Measurements from ENCODE around the gene PRSS27. TPM values are rescaled to one million over a fixed set of nuclear protein-coding genes. Genes with fewer than 3 reads are reported as not detected.
"Not testable (repeated sequence)": the region's sequence is repeated elsewhere in the genome, so short reads cannot be mapped to it uniquely, and the experiment has no call there.

PRSS27 gene
- total and polyA plus RNA-seq, 2 of the 4 experiments (the other 2 are of a cell fraction): under 0.01 to 0.58 TPM

- H2AFZ ChIP-seq (replicated peaks; ENCODE audit: low read length, poor library complexity); H4K20me1 ChIP-seq (ENCODE audit: insufficient read depth, low read length); H3K14ac ChIP-seq (replicated peaks; ENCODE audit: low read depth, low read length); H3K9ac ChIP-seq (ENCODE audit: low read depth, low read length); POLR2A ChIA-PET (ENCODE audit: unreplicated experiment); H3K4me1 ChIP-seq (ENCODE audit: control insufficient read depth, insufficient read depth, low read length); H2AK9ac ChIP-seq (replicated peaks; ENCODE audit: low read depth, low read length, poor library complexity); H3K4me2 ChIP-seq (ENCODE audit: low read depth, low read length); H3K18ac ChIP-seq (ENCODE audit: low read depth, low read length); H3K27ac ChIP-seq (ENCODE audit: insufficient read depth, low read length); H3K4ac ChIP-seq (ENCODE audit: low read depth, low read length); intact Hi-C loops (cut with micrococcal nuclease); H4K91ac ChIP-seq (ENCODE audit: insufficient read depth, low read depth, low read length); H3K23ac ChIP-seq (ENCODE audit: low read depth, low read length); H3K9me3 ChIP-seq (ENCODE audit: control insufficient read depth, insufficient read depth, low read length); in situ Hi-C loops (cut with MboI; ENCODE audit: low sequenced_read_pairs); H2BK20ac ChIP-seq (ENCODE audit: low read depth, low read length); H3K4me3 ChIP-seq (ENCODE audit: insufficient read depth, low read depth, low read length); CTCF ChIA-PET; ATAC-seq (ENCODE audit: low read depth); dilution Hi-C loops (cut with HindIII; ENCODE audit: low sequenced_read_pairs, unreplicated experiment); DNase-seq; BruUV-seq (replicated peaks); H2BK15ac ChIP-seq (ENCODE audit: low read depth, low read length); H2AK5ac ChIP-seq (ENCODE audit: low read depth, low read length); H2BK120ac ChIP-seq (ENCODE audit: low read depth, low read length); H4K5ac ChIP-seq (ENCODE audit: low read depth, low read length); H3K27me3 ChIP-seq (ENCODE audit: control insufficient read depth, insufficient read depth, low read length); H2BK5ac ChIP-seq (ENCODE audit: low read depth, low read length, poor library complexity, severe bottlenecking); H3K9me1 ChIP-seq (ENCODE audit: insufficient read depth, low read length); H3K56ac ChIP-seq (ENCODE audit: extremely low read depth, insufficient read depth, low read length); H4K8ac ChIP-seq (ENCODE audit: low read depth in 2 of 2, low read length in 2 of 2): not testable (repeated sequence)
- peaks cover 8 to 19% of the 10 kb centered on the region in 2 experiments for H3K79me1 ChIP-seq (ENCODE audit: low read depth in 1 of 2, low read length in 2 of 2)
- 0 out of 2 replicates have a peak, but pooled peaks have one; percentile 14 for TF ChIP-seq CTCF (conservative IDR thresholded peaks at IDR 0.05; ENCODE audit: low read depth, low read length)
- 93% methylated on average over 2 of the region's 10 CpGs; no CpG with 5 or more reads in 1 of the 2 experiments for WGBS, 2 experiments (ENCODE audit: extremely low coverage in 2 of 2, insufficient read length in 1 of 2)
- peaks cover 12% of the 10 kb centered on the region for H3K36me3 ChIP-seq (ENCODE audit: control insufficient read depth, insufficient read depth, low read length)
Observed at GRCh38 chr16:2671193-2671592, 48.8 kb downstream of the PRSS27 start.
